Body of pancreas (tissue), 4 donors: ENCODE measurements around the gene PIBF1.

ENCODE experiments used
- POLR2A ChIP-seq, 3 donors: fragments of 450-650 bp; IDR thresholded peaks; one replicate each; pipeline ENCODE4 v1.6.1; 2016; ENCODE audit warnings: antibody characterized with exemption in 3 of 3, mild to moderate bottlenecking in 2 of 3
- TF ChIP-seq, protein P1 (sequence below), 7 experiments: fragments of 450-650 bp in 4 of 7; fragments of 200-600 bp in 3 of 7; sonication (generic) in 3 of 7; IDR thresholded peaks; one replicate each; pipeline ENCODE4 v1.5.1; 2016 to 2019; ENCODE audit warnings: antibody characterized with exemption in 7 of 7

DNA sequence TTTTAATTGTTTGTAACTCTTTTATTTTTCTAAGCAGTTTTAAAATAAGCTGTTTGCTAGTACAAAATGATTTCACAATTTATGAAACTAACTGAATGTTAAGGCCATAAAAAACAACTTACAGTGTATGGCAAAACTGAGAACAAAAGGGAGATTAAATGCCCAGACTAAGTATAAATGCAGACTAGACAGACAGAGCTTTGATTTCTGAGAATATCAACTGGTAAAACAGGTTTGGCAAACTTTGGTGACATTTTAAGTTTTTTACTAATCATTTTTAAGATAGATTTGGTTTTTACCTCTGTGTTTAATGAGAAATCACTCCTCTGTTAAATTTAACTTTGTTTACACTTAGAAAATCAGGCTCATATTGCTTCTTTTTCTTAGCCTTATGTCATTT is 149.4 kb downstream of the PIBF1 start:
- TF ChIP-seq, protein P1, sequence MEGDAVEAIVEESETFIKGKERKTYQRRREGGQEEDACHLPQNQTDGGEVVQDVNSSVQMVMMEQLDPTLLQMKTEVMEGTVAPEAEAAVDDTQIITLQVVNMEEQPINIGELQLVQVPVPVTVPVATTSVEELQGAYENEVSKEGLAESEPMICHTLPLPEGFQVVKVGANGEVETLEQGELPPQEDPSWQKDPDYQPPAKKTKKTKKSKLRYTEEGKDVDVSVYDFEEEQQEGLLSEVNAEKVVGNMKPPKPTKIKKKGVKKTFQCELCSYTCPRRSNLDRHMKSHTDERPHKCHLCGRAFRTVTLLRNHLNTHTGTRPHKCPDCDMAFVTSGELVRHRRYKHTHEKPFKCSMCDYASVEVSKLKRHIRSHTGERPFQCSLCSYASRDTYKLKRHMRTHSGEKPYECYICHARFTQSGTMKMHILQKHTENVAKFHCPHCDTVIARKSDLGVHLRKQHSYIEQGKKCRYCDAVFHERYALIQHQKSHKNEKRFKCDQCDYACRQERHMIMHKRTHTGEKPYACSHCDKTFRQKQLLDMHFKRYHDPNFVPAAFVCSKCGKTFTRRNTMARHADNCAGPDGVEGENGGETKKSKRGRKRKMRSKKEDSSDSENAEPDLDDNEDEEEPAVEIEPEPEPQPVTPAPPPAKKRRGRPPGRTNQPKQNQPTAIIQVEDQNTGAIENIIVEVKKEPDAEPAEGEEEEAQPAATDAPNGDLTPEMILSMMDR (IDR thresholded peaks at IDR 0.05), result no peak
- TF ChIP-seq POLR2A (IDR thresholded peaks at IDR 0.05), result no peak
